Measurements from ENCODE around the gene PLCD1. TPM values are rescaled to one million over a fixed set of nuclear protein-coding genes. Genes with fewer than 3 reads are reported as not detected.

The PLCD1 gene
- total RNA-seq, 6 donors from 2014 or later: 20.8 to 80.1 (median 36.1) TPM

DNA sequence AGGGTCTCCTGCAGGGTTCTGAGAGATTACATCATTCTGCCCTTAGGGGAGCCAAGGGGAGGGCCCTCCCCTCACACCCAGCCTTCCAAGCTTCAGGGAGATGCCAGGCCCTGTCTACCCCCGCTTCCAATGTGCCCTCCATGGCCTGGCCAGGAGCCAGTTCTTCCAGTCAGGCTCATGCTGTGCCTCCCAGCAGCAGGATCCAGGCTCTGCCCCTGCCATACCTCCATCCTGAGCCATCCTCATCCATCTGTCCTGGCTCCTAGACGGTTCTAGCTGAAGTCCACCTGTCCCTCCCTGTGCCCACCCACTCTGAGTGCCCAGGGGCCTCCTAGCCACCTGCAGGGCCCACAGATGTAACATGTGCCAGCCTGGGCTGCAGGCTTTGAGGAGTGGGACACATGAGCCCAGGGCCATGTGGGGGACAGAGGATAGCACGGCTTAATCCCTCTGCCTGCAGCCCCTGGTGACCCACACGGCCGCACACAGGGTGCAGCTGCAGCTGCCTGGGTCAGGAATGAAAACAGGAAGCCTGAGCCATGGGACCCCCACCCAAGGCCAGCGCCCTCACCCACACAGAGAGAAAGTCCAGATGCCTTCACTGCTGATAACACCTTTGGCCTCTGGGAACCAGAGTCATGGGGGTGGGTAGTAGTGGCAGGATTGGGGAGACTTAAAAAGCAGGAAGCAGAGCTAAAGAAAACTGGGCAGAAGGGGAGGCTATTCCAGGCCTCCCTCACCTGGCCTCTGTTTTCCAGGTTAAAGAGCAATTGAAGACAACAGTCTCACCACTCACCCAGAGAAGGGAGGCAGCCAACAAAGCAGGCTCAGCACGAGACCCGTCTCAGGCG lies 11.8 kb downstream of the PLCD1 start:
- H3K27me3 ChIP-seq: no peaks in the 10 kb centered on the region
- no peak for ATAC-seq (ENCODE audit: low FRiP score in 2 of 2)

DNA sequence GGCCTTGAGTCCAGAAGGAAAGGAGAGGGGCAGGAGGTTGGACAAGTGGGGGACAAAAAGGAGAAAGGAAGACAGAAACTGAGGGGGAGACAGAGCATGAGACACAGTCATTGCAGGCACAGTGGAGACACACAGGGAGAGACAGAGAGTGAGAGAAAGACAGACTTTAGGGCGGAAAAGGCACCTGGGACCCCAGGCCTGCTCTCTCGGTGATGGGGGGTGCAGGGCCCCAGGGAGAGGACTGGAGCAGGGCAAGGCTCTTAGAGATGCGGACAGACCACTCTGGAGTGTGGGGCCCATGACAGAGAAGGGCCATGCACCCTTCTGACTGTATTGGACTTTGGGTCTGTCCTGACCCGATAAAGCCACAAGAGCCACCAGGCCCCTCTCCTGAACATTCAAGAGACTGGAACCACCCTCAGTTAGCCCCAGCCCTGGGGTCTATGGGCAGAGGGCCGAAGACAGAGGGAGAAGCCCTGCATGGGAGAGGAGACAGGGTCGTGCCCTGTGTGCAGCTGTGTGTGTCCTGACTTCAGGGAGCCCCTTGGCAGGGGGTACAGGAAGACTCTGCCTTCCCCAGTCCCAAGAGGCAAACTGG lies 12.5 kb downstream of the PLCD1 start:
- Histone ChIP-seq H3K4me3 (no peak overlapping the region), H3K4me1 (peaks cover 0 to 2% (median under 1%) of the 10 kb centered on the region in 4 donors), H3K9me3 (peaks cover 0 to 4% (median 0%) of the 10 kb centered on the region in 4 donors), H3K27me3 (no peaks in the 10 kb centered on the region), H3K27ac (no peak overlapping the region), H3K36me3 (peaks cover 9 to 67% (median 37%) of the 10 kb centered on the region in 4 donors)
- DNase-seq: no peak
- 60 to 71% methylated on average over 6 of the region's 6 CpGs for WGBS, 2 donors
- TF ChIP-seq POLR2A (IDR thresholded peaks at IDR 0.05) (no peak), POLR2AphosphoS5 (IDR thresholded peaks at IDR 0.05) (no peak), EP300 (IDR thresholded peaks at IDR 0.05) (no peak)
- TF ChIP-seq, protein P1, sequence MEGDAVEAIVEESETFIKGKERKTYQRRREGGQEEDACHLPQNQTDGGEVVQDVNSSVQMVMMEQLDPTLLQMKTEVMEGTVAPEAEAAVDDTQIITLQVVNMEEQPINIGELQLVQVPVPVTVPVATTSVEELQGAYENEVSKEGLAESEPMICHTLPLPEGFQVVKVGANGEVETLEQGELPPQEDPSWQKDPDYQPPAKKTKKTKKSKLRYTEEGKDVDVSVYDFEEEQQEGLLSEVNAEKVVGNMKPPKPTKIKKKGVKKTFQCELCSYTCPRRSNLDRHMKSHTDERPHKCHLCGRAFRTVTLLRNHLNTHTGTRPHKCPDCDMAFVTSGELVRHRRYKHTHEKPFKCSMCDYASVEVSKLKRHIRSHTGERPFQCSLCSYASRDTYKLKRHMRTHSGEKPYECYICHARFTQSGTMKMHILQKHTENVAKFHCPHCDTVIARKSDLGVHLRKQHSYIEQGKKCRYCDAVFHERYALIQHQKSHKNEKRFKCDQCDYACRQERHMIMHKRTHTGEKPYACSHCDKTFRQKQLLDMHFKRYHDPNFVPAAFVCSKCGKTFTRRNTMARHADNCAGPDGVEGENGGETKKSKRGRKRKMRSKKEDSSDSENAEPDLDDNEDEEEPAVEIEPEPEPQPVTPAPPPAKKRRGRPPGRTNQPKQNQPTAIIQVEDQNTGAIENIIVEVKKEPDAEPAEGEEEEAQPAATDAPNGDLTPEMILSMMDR (IDR thresholded peaks at IDR 0.05): no peak
- ATAC-seq (ENCODE audit: low FRiP score in 2 of 2): no peak

More for the DNA sequence above, 11.8 kb downstream of the PLCD1 start:
- Histone ChIP-seq H3K4me1 (peaks cover 3 to 9% (median 6%) of the 10 kb centered on the region in 4 donors), H3K4me3 (no peak overlapping the region), H3K27ac (no peak overlapping the region), H3K36me3 (peaks cover 9 to 67% (median 37%) of the 10 kb centered on the region in 4 donors), H3K9me3 (peaks cover 0 to 4% (median 0%) of the 10 kb centered on the region in 4 donors)
- DNase-seq: no peak
- TF ChIP-seq POLR2A (IDR thresholded peaks at IDR 0.05) (no peak), EP300 (IDR thresholded peaks at IDR 0.05) (no peak), POLR2AphosphoS5 (IDR thresholded peaks at IDR 0.05) (no peak)
- TF ChIP-seq, protein P1 (IDR thresholded peaks at IDR 0.05): no peak
- WGBS, 2 donors: 79 to 96% methylated on average over 6 of the region's 9 CpGs

DNA sequence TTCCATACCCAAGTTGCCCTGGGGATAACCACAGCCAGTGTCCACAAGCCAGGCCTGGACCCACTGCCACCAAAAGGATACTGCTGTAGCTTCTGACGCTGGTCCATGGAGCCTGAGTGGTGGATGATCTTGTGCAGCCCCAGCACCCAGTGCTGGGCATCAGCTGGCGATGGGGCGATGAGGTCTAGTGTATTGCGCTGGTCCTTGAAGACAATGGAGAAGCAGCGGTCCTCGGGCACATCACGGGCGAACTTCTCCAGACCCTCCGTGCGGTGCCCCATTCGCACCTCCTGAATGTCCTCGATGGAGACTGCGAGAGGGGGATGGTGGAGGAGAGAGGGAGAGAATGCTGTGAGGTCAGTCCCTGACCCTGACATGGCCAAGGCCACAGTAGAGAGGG lies 13.0 kb downstream of the PLCD1 start:
- Histone ChIP-seq H3K4me1 (no peaks in the 10 kb centered on the region), H3K27me3 (no peaks in the 10 kb centered on the region), H3K9me3 (peaks cover 0 to 4% (median 0%) of the 10 kb centered on the region in 4 donors), H3K36me3 (peaks cover 9 to 67% (median 39%) of the 10 kb centered on the region in 4 donors), H3K27ac (no peak overlapping the region), H3K4me3 (no peak overlapping the region)
- DNase-seq (no peak), ATAC-seq (ENCODE audit: low FRiP score in 2 of 2) (no peak)
- 97 to 99% methylated on average over 12 to 13 of the region's 13 CpGs for WGBS, 2 donors
- TF ChIP-seq, protein P1 (IDR thresholded peaks at IDR 0.05): no peak
- no peak for TF ChIP-seq POLR2A (IDR thresholded peaks at IDR 0.05)
- TF ChIP-seq EP300 (IDR thresholded peaks at IDR 0.05): no peak
- no peak for TF ChIP-seq POLR2AphosphoS5 (IDR thresholded peaks at IDR 0.05)

DNA sequence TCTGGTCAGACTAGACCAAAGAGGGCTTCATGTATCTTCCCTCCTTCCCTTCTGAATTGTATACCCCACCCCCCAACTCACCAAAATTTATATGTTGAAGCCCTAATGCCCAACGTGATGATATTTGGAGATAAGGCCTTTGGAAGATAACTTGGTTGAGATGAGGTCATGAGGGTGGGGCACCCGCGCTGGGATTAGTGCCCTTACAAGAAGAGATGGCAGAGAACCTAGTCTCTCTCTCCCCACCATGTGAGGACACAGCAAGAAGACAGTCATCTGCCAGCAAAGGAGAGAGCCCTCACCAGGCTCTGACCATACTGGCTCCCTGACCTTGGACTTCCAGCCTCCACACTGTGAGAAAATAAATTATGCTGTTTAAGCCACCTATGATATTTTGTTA lies 13.5 kb downstream of the PLCD1 start:
- no peak overlapping the region for H3K4me3 ChIP-seq
- no peak for DNase-seq
- H3K4me1 ChIP-seq: no peaks in the 10 kb centered on the region
- H3K36me3 ChIP-seq: peaks cover 9 to 71% (median 43%) of the 10 kb centered on the region in 4 donors
- ATAC-seq (ENCODE audit: low FRiP score in 2 of 2): no peak
- WGBS, 2 donors: 94 to 100% methylated on average over 3 of the region's 3 CpGs
- H3K27me3 ChIP-seq: no peaks in the 10 kb centered on the region
- no peak overlapping the region for H3K27ac ChIP-seq
- H3K9me3 ChIP-seq: peaks cover 0 to 4% (median 0%) of the 10 kb centered on the region in 4 donors
- TF ChIP-seq EP300 (IDR thresholded peaks at IDR 0.05): no peak
- TF ChIP-seq POLR2A (IDR thresholded peaks at IDR 0.05): no peak
- TF ChIP-seq, protein P1 (IDR thresholded peaks at IDR 0.05): no peak
- no peak for TF ChIP-seq POLR2AphosphoS5 (IDR thresholded peaks at IDR 0.05)
